GM18951 (cell line): ENCODE data around the gene DLL3.
A peak's percentile ranks its signal among the peaks of the same experiment; 100 is the strongest.
"Not testable (repeated sequence)": the region's sequence is repeated elsewhere in the genome, so short reads cannot be mapped to it uniquely, and the experiment has no call there.

Experiments used
- POLR2A ChIP-seq: IDR thresholded peaks from 4 replicates; pipeline ENCODE4 v1.6.1; 2011; ENCODE audit warnings: mild to moderate bottlenecking; ENCODE audit not compliant: insufficient read length, insufficient read depth; ENCODE audit errors: extremely low read depth
- in situ Hi-C: fragments of 300-500 bp; cut with MboI; formaldehyde crosslinking; loops from one replicate; pipeline ENCODE4 v1.12.0; 2022; ENCODE audit warnings: low sequenced_read_pairs, mixed read lengths, inconsistent platforms; ENCODE audit not compliant: unreplicated experiment

Gene DLL3

DNA sequence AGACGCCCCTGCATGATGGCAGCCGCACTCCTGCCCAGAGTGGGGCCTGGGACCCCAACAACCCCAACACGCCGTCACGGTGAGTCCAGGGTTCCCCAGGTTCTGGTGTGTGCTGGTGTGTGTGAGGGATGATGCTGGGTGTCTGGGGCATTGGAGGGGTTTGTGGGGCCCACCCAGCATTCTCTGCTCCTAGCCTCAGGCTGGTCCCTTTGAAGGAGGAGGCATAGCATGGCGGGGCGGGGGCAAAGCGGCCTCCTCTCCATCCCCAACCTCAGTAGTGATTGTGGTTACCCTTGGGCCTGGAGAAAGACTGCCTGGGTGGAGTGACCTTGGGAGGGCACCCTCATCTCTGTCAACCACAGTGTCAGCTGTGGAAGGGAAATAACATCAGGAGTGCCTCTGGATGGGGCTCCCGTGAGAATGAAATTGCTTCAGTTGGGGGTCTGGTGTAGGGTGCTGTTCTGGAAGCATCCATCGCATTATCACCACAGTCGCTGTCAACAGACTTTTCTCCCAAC lies 25.2 kb upstream of the DLL3 start:
- in situ Hi-C loops = no loop called here
- TF ChIP-seq POLR2A = no peak

DNA sequence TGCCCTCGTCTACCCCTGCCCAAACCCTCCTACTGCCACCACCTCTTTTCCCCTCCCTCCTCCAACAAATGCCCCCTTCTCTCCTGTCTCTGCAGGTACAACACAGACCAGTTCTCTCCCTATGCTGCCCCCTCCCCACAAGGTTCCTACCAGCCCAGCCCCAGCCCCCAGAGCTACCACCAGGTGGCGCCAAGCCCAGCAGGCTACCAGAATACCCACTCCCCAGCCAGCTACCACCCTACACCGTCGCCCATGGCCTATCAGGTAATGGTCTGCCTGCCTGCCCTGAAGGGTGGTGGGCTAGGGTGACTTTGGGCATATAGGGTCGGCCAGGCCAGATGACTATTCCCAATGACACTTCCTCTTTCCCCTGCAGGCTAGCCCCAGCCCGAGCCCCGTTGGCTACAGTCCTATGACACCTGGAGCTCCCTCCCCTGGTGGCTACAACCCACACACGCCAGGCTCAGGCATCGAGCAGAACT lies 24.6 kb upstream of the DLL3 start:
- TF ChIP-seq POLR2A = no peak
- in situ Hi-C loops = no loop called here

DNA sequence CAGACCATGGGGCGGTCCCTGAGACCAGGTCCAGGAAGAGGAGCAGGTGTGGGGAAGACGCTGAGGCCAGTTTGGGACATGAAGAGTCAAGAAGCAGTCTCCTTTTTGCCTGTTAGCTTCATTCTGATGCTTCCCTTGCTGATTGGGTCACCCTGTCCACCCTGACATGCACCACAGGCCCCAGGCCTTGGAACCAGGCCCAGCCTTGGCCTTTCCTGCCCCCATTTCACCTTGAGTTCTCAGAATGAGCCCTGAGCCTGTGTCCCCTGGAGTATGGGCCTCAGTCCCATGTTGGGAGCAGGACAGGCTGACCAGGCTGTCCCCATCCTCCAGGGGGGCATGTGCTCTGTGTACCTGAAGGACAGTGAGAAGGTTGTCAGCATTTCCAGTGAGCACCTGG lies 23.0 kb upstream of the DLL3 start:
- in situ Hi-C loops = no loop called here
- TF ChIP-seq POLR2A = no peak

DNA sequence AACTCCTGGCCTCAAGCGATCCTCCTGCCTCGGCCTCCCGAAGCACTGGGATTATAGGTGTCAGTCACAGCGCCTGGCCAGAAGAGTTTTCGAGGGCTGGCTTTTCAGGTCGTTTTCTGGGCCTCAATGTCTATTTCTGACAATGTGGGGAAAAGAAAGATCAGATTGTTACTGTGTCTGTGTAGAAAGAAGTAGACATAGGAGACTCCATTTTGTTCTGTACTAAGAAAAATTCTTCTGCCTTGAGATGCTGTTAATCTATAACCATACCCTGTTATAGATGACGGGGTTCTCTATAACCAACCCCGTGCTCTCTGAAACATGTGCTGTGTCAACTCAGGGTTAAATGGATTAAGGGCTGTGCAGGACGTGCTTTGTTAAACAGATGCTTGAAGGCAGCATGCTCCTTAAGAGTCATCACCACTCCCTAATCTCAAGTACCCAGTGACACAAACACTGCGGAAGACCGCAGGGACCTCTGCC lies 19.4 kb upstream of the DLL3 start:
- in situ Hi-C loops = not testable (repeated sequence)

GRCh38 chr19:39479916-39480315 lies 18.8 kb upstream of the DLL3 start:
- TF ChIP-seq POLR2A = no peak
- in situ Hi-C loops = no loop called here

DNA sequence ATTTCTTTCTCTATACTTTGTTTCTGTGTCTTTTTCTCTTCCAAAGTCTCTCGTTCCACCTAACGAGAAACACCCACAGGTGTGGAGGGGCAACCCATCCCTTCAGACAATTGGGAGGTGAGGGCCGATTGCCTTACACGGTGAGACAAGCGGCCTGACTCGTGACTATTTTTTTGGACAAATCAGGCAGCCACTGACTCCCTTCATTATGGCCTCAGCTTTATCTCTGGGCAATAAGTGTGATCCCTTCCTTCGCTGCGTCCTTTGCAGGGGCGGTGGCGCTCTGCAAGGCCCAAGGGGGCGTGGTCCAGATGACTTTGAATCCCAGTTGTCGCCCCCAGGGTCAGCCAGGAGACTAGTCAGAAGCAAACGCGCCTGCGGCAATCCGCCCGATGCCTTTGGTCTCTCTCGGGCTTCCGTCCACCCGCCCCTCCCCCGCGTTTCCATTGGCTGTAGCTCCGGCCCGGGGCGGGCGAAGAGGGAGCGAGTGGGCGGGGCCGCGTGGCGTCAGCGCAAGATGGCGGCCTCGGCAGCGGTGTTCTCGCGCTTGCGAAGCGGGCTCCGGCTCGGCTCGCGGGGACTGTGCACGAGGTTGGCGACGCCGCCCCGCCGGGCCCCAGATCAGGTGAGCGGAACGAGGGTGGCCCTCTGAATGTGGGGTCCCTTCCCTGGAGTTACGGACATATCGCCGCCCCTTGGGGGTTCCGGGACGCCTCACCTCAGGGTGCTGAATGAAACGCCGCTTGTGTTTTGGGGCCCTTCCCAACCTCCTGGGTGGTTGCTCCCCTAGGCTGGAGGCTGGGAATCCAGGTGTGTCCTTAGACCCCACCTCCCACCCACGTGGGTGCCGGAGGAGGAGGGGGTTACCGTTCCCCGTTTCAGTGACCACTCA lies 18.2 kb upstream of the DLL3 start, which contains the start of gene TIMM50:
TIMM50 (plus strand) TSS at position 502 of the 892 bp plus-strand sequence; CDS start at position 518, 16 bp downstream.
- in situ Hi-C loops = no loop called here
- peak; percentile 85 for TF ChIP-seq POLR2A

DNA sequence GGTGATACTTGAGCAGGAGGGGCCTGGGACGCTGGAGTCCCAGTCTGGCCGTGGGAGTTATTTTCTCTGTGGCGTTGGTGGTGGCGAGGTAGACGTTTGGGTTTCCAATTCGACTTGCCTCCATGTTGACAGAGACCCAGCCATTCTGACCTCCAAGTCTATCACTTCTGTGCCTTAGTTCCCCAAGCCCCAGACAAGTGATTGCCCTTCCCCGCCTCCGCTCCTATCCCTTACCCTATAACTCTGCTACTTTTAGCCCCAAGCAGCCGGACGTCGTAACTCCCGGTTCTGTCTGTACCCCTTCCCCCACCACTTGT lies 17.6 kb upstream of the DLL3 start:
- in situ Hi-C loops = no loop called here

GRCh38 chr19:39481676-39482075 lies 17.1 kb upstream of the DLL3 start:
- in situ Hi-C loops = no loop called here
- TF ChIP-seq POLR2A = no peak

More for the DNA sequence above, 17.6 kb upstream of the DLL3 start:
- TF ChIP-seq POLR2A = no peak

- in situ Hi-C loops = no loop called here
These were observed 15.6 kb upstream of the DLL3 start for GRCh38 chr19:39483141-39483540.

GRCh38 chr19:39489756-39490155 lies 9.0 kb upstream of the DLL3 start:
- TF ChIP-seq POLR2A = no peak
- in situ Hi-C loops = no loop called here

More at GRCh38 chr19:39483141-39483540, 15.6 kb upstream of the DLL3 start:
- no peak for TF ChIP-seq POLR2A

- in situ Hi-C loops = no loop called here
- no peak for TF ChIP-seq POLR2A
These were observed 6.5 kb upstream of the DLL3 start for GRCh38 chr19:39492225-39492624.

GRCh38 chr19:39492788-39493187 lies 6.0 kb upstream of the DLL3 start:
- in situ Hi-C loops = no loop called here
- TF ChIP-seq POLR2A = no peak

- in situ Hi-C loops = no loop called here
These were observed 4.1 kb upstream of the DLL3 start for GRCh38 chr19:39494661-39495060.

GRCh38 chr19:39496063-39496462 lies 2.7 kb upstream of the DLL3 start:
- in situ Hi-C loops = no loop called here
- TF ChIP-seq POLR2A = no peak

More at GRCh38 chr19:39494661-39495060, 4.1 kb upstream of the DLL3 start:
- no peak for TF ChIP-seq POLR2A
